Natural killer cell (primary cell): ENCODE measurements around the gene GIMAP1. TPM values are rescaled to one million over a fixed set of nuclear protein-coding genes. Genes with fewer than 3 reads are reported as not detected.
A peak's percentile ranks its signal among the peaks of the same experiment; 100 is the strongest.

Experiments
- ATAC-seq, 3 donors: fragments of 150-1000 bp in 2 of 3; fragments of 200-7000 bp in 1 of 3; cut with Tn5 transposase; 1 replicate in 1 of 3; 2 replicates in 2 of 3; pipeline ENCODE4 v1.10.0; 2021; ENCODE audit warnings: mild to moderate bottlenecking in 2 of 3, moderate library complexity in 2 of 3
- DNase-seq, 2 donors: peaks; one replicate each; pipeline versions ENCODE4 v3.0.0 to v3.0.0-alpha.2; 2013 to 2021; ENCODE audit warnings: mixed read lengths in 1 of 2
- H3K27ac ChIP-seq: one replicate; pipeline ENCODE4 v1.5.1; 2013; ENCODE audit warnings: mild to moderate bottlenecking, low read length
- H3K27me3 ChIP-seq: one replicate; pipeline ENCODE4 v1.6.1; 2013; ENCODE audit warnings: low read length; ENCODE audit not compliant: control insufficient read depth, insufficient read depth
- H3K36me3 ChIP-seq: one replicate; pipeline ENCODE4 v1.6.1; 2013; ENCODE audit warnings: low read length; ENCODE audit not compliant: control insufficient read depth, insufficient read depth
- H3K4me1 ChIP-seq: one replicate; pipeline ENCODE4 v1.6.1; 2013; ENCODE audit warnings: low read length; ENCODE audit not compliant: control insufficient read depth, insufficient read depth
- H3K4me3 ChIP-seq: one replicate; pipeline ENCODE4 v1.5.1; 2013; ENCODE audit warnings: low read length
- H3K9me3 ChIP-seq: one replicate; pipeline ENCODE4 v1.6.1; 2013; ENCODE audit warnings: low read length; ENCODE audit not compliant: control insufficient read depth, insufficient read depth
- H3K27ac Mint-ChIP-seq, 2 donors: one replicate each; pipeline ENCODE4 v1.8.0; 2022; ENCODE audit warnings: mild to moderate bottlenecking in 2 of 2, mixed read lengths in 2 of 2, moderate library complexity in 1 of 2
- H3K27me3 Mint-ChIP-seq, 2 donors: one replicate each; pipeline ENCODE4 v1.8.0; 2022; ENCODE audit warnings: low read depth in 2 of 2, mixed read lengths in 2 of 2
- H3K36me3 Mint-ChIP-seq: one replicate; pipeline ENCODE4 v1.8.0; 2022; ENCODE audit warnings: mixed read lengths
- H3K4me1 Mint-ChIP-seq, 2 donors: one replicate each; pipeline ENCODE4 v1.8.0; 2022; ENCODE audit warnings: mixed read lengths in 2 of 2
- H3K4me3 Mint-ChIP-seq: one replicate; pipeline ENCODE4 v1.8.0; 2022; ENCODE audit warnings: mild to moderate bottlenecking, moderate library complexity, mixed read lengths
- H3K9me3 Mint-ChIP-seq, 2 donors: one replicate each; pipeline ENCODE4 v1.8.0; 2022; ENCODE audit warnings: mixed read lengths in 2 of 2
- WGBS: methylation state at CpG from one replicate; pipeline ENCODE4 v1.1.7; 2013; ENCODE audit warnings: missing lambda C conversion rate; ENCODE audit not compliant: insufficient coverage; 5-methylcytosine and 5-hydroxymethylcytosine counted together
- intact Hi-C: fragments of 100-400 bp; cut with micrococcal nuclease; formaldehyde crosslinking; loops from one replicate; pipeline ENCODE4 v1.14.2; 2022
- total RNA-seq, 4 donors: library from RNA; stranded (reverse); fragments of 120-200 nt in 1 of 4; gene quantifications; one replicate each; pipeline versions ENCODE4 v1.2.3 to v1.2.4, GENCODE V29; 2013 to 2022
- TF ChIP-seq, protein P1 (sequence below): fragments of 200-600 bp; IDR thresholded peaks from one replicate; pipeline ENCODE4 v1.8.0; 2022; ENCODE audit warnings: antibody characterized with exemption

Gene GIMAP1
- total RNA-seq, 3 donors from 2014 or later (not counting 1 experiment from before 2014, with no cell fraction given), result 11.1 to 23.9 (median 13.3) TPM

DNA sequence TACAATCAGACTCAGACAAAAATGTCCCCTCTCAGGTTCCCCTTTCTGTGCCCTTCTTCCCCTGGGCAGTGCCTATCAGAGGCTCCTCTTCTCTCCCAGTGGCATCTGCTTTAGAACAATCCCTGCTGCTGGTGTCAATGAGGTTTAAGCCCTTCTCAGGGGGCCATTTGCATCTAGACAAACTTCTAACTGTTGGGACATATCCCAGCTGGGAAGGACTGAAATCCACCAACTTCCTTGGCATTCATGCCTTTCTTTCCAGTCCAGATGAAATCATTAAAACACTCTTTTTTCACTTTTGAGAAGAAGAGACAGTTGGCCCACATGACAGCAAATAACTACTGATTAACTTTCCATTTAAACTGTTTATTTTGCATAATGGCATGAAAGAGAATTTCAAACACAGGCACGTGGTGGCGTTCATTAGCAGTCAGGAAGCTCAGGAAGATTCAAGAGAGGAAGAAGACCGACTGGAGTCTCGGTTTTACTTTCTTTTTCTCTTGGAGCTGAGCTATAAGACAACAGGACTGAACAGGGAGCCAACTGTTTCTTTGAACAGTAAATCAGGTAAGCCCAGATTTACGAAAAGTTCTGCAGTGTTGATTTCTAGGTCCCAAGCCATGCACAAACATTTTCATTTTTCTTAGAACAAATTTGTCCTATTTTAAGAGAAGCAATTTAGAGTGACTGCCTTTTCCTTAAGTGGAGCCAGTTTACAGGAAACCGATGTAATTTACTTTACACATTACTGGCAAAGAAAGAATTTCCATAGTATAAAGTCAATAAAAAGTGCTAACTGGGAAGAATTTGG is 31.0 kb upstream of the GIMAP1 start, which contains the start of gene GIMAP2:
GIMAP2 (plus strand) TSS at position 488 of the 811 bp plus-strand sequence. CDS start 1,354 bp downstream, outside the sequence.
- Histone ChIP-seq H3K9me3 (peaks cover 3% of the 10 kb centered on the region), H3K36me3 (peaks cover 20% of the 10 kb centered on the region), H3K4me3 (peak within 1 kb of the TSS; percentile 92), H3K4me1 (peaks cover 55% of the 10 kb centered on the region), H3K27ac (peak within 1 kb of the TSS; percentile 96), H3K27me3 (no peaks in the 10 kb centered on the region)
- 0% methylated on average over 5 of the region's 6 CpGs for WGBS
- ATAC-seq (peak; percentile 78 to 88 (median 79)), DNase-seq (peak in 1 of 2 donors; percentile 78)
- no peaks in the 10 kb centered on the region for H3K27me3 Mint-ChIP-seq
- H3K4me1 Mint-ChIP-seq, result peaks cover 89 to 97% of the 10 kb centered on the region in 2 donors
- intact Hi-C loops, result loop anchor here (1.0 to 5.0 kb wide), 4 partner anchors 17 to 168 kb away; partner anchors contain the start of genes GIMAP5 and GIMAP6
- H3K4me3 Mint-ChIP-seq, result peak within 1 kb of the TSS; percentile 83
- H3K9me3 Mint-ChIP-seq, result peaks cover 2 to 3% of the 10 kb centered on the region in 2 donors
- H3K27ac Mint-ChIP-seq, result peak within 1 kb of the TSS; percentile 97 to 99
- H3K36me3 Mint-ChIP-seq, result peaks cover 48% of the 10 kb centered on the region
- TF ChIP-seq, protein P1, sequence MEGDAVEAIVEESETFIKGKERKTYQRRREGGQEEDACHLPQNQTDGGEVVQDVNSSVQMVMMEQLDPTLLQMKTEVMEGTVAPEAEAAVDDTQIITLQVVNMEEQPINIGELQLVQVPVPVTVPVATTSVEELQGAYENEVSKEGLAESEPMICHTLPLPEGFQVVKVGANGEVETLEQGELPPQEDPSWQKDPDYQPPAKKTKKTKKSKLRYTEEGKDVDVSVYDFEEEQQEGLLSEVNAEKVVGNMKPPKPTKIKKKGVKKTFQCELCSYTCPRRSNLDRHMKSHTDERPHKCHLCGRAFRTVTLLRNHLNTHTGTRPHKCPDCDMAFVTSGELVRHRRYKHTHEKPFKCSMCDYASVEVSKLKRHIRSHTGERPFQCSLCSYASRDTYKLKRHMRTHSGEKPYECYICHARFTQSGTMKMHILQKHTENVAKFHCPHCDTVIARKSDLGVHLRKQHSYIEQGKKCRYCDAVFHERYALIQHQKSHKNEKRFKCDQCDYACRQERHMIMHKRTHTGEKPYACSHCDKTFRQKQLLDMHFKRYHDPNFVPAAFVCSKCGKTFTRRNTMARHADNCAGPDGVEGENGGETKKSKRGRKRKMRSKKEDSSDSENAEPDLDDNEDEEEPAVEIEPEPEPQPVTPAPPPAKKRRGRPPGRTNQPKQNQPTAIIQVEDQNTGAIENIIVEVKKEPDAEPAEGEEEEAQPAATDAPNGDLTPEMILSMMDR, result no peak

DNA sequence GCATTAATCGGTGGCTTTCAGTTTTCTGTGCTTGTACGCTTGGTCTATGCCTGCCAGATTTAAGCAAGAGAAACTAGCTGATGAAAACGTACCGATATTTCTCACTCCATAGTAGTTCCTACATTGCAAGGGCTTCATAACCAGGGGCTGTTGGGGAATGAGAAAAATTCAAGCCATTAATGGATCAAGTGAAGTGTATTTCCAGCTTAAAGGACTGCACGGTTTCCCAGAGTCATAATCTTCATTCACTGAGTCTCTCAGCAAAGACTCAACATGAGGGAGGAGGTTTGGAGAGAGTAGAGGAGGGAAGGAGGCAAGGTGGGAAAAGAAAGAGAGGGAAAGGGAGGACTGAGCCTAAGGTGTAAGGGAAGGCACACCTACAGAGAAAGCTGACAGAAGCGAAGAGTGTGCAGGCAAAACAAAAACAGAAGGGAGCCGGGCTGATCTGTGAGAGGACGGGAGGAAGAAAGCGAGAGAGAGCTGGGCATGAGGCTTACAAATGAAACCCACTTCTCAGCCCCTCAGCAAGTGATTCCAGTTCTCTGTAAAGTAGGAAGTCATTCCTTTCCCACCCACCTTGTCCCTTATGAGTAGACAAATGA is 30.3 kb upstream of the GIMAP1 start:
- H3K4me3 ChIP-seq, result peak overlapping the region; percentile 92
- DNase-seq, result peak in 1 of 2 donors; percentile 50
- H3K36me3 Mint-ChIP-seq, result peaks cover 55% of the 10 kb centered on the region
- no peaks in the 10 kb centered on the region for H3K27me3 ChIP-seq
- TF ChIP-seq, protein P1, result no peak
- H3K27ac Mint-ChIP-seq, result peak overlapping the region; percentile 97 to 99
- H3K4me1 Mint-ChIP-seq, result peaks cover 87 to 97% of the 10 kb centered on the region in 2 donors
- H3K4me3 Mint-ChIP-seq, result peak overlapping the region; percentile 83
- peaks cover 27% of the 10 kb centered on the region for H3K36me3 ChIP-seq
- intact Hi-C loops, result loop anchor here (5.0 kb wide), 3 partner anchors 51 to 169 kb away; partner anchors contain the start of genes GIMAP5 and GIMAP6
- peak overlapping the region; percentile 96 for H3K27ac ChIP-seq
- H3K9me3 ChIP-seq, result peaks cover 6% of the 10 kb centered on the region
- peaks cover 2 to 3% of the 10 kb centered on the region in 2 donors for H3K9me3 Mint-ChIP-seq
- WGBS, result 3% methylated on average over 6 of the region's 9 CpGs
- peak; percentile 57 to 66 (median 57) for ATAC-seq
- no peaks in the 10 kb centered on the region for H3K27me3 Mint-ChIP-seq
- H3K4me1 ChIP-seq, result peaks cover 55% of the 10 kb centered on the region

DNA sequence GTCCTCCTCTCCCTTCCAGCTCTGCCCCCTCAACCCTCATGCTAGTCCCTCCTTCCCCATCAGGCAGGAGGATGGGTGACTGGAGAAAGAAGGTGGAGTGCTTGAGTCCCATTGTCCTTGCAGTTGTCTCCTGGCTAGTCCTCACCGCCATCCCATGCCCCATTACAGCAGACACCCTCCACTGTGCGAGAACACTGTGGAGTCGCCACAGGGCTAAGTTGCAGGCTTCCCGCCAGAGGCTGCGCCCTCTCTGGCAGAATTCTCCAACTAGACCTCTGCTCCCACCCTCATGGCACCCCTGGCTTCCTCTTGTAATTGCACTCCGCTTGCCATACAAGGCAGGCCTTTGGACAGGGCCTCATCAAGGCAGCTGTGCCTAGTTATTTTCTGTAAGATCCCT is 27.8 kb upstream of the GIMAP1 start:
- intact Hi-C loops, result loop anchor here (5.0 kb wide), 3 partner anchors 49 to 171 kb away; partner anchors contain the start of genes GIMAP5 and GIMAP6
- Histone ChIP-seq H3K9me3 (peaks cover 24% of the 10 kb centered on the region), H3K27ac (peak overlapping the region; percentile 37), H3K4me1 (peaks cover 59% of the 10 kb centered on the region), H3K36me3 (peaks cover 45% of the 10 kb centered on the region), H3K27me3 (no peaks in the 10 kb centered on the region), H3K4me3 (no peak overlapping the region)
- no peaks in the 10 kb centered on the region for H3K27me3 Mint-ChIP-seq
- H3K9me3 Mint-ChIP-seq, result peaks cover 0 to 4% of the 10 kb centered on the region in 2 donors
- H3K36me3 Mint-ChIP-seq, result peaks cover 47% of the 10 kb centered on the region
- peaks cover 70 to 79% of the 10 kb centered on the region in 2 donors for H3K4me1 Mint-ChIP-seq
- DNase-seq, result no peak
- ATAC-seq, result no peak
- whole genome bisulfite sequencing, result 99% methylated on average over 6 of the region's 6 CpGs
- peak overlapping the region; percentile 83 for H3K4me3 Mint-ChIP-seq
- TF ChIP-seq, protein P1, result no peak
- H3K27ac Mint-ChIP-seq, result peak overlapping the region; percentile 97 to 99
